ENCODE data around the gene LRRC8C. TPM values are rescaled to one million over a fixed set of nuclear protein-coding genes. Genes with fewer than 3 reads are reported as not detected.

Gene LRRC8C
- total RNA-seq, 1 experiment from 2014 or later, result 3.5 TPM

- intact Hi-C loops (cut with micrococcal nuclease; ENCODE audit: unreplicated experiment), result no loop called here
- CTCF ChIA-PET, result no interaction called here
These were observed 37.8 kb downstream of the LRRC8C start for GRCh38 chr1:89670711-89671110.

GRCh38 chr1:89671775-89672488 lies 39.0 kb downstream of the LRRC8C start:
- intact Hi-C loops (cut with micrococcal nuclease; ENCODE audit: unreplicated experiment), result no loop called here
- no peak overlapping the region for H3K27ac Mint-ChIP-seq (ENCODE audit: unreplicated experiment)
- CTCF ChIA-PET, result interaction anchor here (1.0 kb wide), 1 partner anchor 85 kb away, joined by 3 read pairs; no protein-coding TSS in a partner anchor
- H3K36me3 Mint-ChIP-seq (ENCODE audit: insufficient read depth, unreplicated experiment), result no peaks in the 10 kb centered on the region
- no TSS peak for BruUV-seq (replicated peaks)
- H3K27me3 Mint-ChIP-seq (ENCODE audit: unreplicated experiment), result no peaks in the 10 kb centered on the region
- no peak for DNase-seq
- no peak overlapping the region for H3K4me3 Mint-ChIP-seq (ENCODE audit: low read depth, unreplicated experiment)
- no peaks in the 10 kb centered on the region for H3K4me1 Mint-ChIP-seq (ENCODE audit: low read depth, unreplicated experiment)
- no peaks in the 10 kb centered on the region for H3K9me3 Mint-ChIP-seq (ENCODE audit: low read depth, unreplicated experiment)
- no peak for TF ChIP-seq CTCF (IDR thresholded peaks at IDR 0.05; ENCODE audit: unreplicated experiment)

More at GRCh38 chr1:89670711-89671110, 37.8 kb downstream of the LRRC8C start:
- Mint-ChIP-seq H3K27me3 (ENCODE audit: unreplicated experiment) (no peaks in the 10 kb centered on the region), H3K27ac (ENCODE audit: unreplicated experiment) (no peak overlapping the region), H3K36me3 (ENCODE audit: insufficient read depth, unreplicated experiment) (no peaks in the 10 kb centered on the region), H3K9me3 (ENCODE audit: low read depth, unreplicated experiment) (no peaks in the 10 kb centered on the region), H3K4me1 (ENCODE audit: low read depth, unreplicated experiment) (no peaks in the 10 kb centered on the region), H3K4me3 (ENCODE audit: low read depth, unreplicated experiment) (no peak overlapping the region)
- BruUV-seq (replicated peaks), result no TSS peak
- no peak for TF ChIP-seq CTCF (IDR thresholded peaks at IDR 0.05; ENCODE audit: unreplicated experiment)
- DNase-seq, result no peak

DNA sequence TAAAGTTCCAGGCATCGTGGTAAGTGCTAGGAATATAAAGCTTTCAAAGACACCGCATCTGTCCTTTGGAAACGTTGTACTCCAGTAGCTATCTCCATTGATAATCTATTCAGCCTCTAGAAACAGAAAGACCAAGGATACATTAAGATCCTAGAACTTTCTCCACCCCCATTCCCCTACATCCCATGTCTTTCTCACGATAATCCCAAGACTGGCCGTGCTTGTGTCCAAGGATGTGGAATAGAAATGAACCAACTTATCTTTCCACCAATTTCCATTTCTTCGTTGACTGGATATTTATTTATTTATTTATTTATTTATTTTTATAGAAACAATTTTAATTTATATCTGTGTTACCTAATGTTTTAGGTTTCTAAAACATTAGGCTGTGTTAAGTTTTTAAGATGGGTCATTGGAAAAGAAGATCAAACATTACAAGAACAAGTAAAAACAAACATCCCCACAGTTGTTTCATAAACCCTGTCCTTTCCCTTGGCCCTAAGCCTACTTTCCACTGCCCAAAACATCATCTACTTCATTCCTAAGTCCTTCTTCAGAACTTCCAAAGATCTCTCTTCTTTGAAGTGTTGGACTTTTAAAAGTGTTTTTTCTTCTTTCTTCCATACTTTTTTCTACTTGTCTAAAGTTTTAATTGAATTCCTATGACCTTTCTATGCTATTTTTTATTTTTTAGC lies 39.7 kb downstream of the LRRC8C start:
- no peak overlapping the region for H3K27ac Mint-ChIP-seq (ENCODE audit: unreplicated experiment)
- CTCF ChIA-PET, result interaction anchor here (1.0 kb wide), 1 partner anchor 84 kb away, joined by 3 read pairs; no protein-coding TSS in a partner anchor

DNA sequence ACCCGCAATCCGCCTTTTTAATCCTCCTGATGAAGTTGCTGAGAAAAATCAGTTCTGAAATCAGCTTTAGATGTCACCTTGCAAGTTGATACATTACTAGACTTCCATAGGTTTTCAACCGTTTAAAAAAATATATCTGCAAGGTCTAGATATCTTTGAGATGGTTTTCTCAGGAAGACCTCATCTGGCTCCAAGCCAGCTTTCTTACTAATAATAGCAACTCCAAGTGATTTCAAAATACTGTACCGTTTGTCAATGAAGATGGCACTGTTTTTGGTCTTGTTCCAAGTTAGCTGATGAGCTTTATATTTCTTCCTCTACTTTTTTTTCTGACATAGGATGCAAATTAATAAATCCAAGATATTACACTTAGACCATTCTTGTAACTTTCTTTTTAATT lies 40.3 kb downstream of the LRRC8C start:
- Mint-ChIP-seq H3K4me1 (ENCODE audit: low read depth, unreplicated experiment) (no peaks in the 10 kb centered on the region), H3K27me3 (ENCODE audit: unreplicated experiment) (no peaks in the 10 kb centered on the region), H3K27ac (ENCODE audit: unreplicated experiment) (no peak overlapping the region), H3K9me3 (ENCODE audit: low read depth, unreplicated experiment) (no peaks in the 10 kb centered on the region), H3K36me3 (ENCODE audit: insufficient read depth, unreplicated experiment) (no peaks in the 10 kb centered on the region), H3K4me3 (ENCODE audit: low read depth, unreplicated experiment) (no peak overlapping the region)
- DNase-seq, result no peak
- CTCF ChIA-PET, result no interaction called here
- no peak for TF ChIP-seq CTCF (IDR thresholded peaks at IDR 0.05; ENCODE audit: unreplicated experiment)
- BruUV-seq (replicated peaks), result no TSS peak
- intact Hi-C loops (cut with micrococcal nuclease; ENCODE audit: unreplicated experiment), result no loop called here

More for the DNA sequence above, 39.7 kb downstream of the LRRC8C start:
- no TSS peak for BruUV-seq (replicated peaks)
- Mint-ChIP-seq H3K9me3 (ENCODE audit: low read depth, unreplicated experiment) (no peaks in the 10 kb centered on the region), H3K36me3 (ENCODE audit: insufficient read depth, unreplicated experiment) (no peaks in the 10 kb centered on the region), H3K4me1 (ENCODE audit: low read depth, unreplicated experiment) (no peaks in the 10 kb centered on the region), H3K27me3 (ENCODE audit: unreplicated experiment) (no peaks in the 10 kb centered on the region), H3K4me3 (ENCODE audit: low read depth, unreplicated experiment) (no peak overlapping the region)
- intact Hi-C loops (cut with micrococcal nuclease; ENCODE audit: unreplicated experiment), result no loop called here
- no peak for DNase-seq
- TF ChIP-seq CTCF (IDR thresholded peaks at IDR 0.05; ENCODE audit: unreplicated experiment), result no peak

Data from Calu3 (cell line).